ENCODE data around the gene SORCS2.
"Not testable (repeated sequence)": the region's sequence is repeated elsewhere in the genome, so short reads cannot be mapped to it uniquely, and the experiment has no call there.

SORCS2 gene

GRCh38 chr4:7199129-7199725, 6.9 kb downstream of the SORCS2 start:
- in situ Hi-C loops (cut with MboI; ENCODE audit: low sequenced_read_pairs): no loop called here

DNA sequence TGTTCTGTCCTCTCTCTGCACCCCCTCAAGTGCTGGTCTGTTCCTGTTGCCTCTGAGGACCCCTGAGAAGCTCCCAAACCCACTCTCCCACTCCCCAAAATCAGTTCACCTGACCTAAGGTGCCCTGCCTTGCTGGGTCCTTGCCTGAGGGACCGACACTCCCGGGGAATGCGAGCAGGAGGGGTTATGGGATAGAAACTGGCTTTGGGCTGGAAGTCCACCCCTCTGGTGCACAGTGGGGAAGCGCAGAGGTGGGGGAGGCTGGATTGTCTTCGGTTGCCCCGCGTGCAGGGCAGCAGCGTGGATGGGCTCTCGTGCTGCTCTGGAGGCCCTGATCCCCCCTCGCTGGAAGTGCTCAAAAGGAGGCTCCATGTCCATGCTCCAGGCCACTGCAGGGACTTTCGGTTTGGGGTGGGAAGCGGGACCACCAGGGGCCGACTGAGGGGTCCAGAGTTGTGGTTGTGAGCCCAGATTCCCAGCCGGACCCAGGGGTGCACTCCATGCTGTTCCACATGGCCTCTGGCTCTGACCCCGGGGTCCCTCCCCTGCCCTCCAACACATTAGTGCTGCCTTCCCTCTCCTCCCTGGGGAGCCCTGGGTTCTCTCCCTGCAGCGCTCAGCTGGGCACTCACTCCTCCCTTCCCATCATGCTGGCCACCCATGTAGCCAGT, 7.6 kb downstream of the SORCS2 start:
- in situ Hi-C loops (cut with MboI; ENCODE audit: low sequenced_read_pairs): no loop called here

- in situ Hi-C loops (cut with MboI; ENCODE audit: low sequenced_read_pairs): no loop called here
Measured at GRCh38 chr4:7200801-7201200, 8.5 kb downstream of the SORCS2 start.

GRCh38 chr4:7201420-7202305, 9.3 kb downstream of the SORCS2 start:
- in situ Hi-C loops (cut with MboI; ENCODE audit: low sequenced_read_pairs): no loop called here

- in situ Hi-C loops (cut with MboI; ENCODE audit: low sequenced_read_pairs): no loop called here
Measured at GRCh38 chr4:7202411-7202810, 10.1 kb downstream of the SORCS2 start.

- in situ Hi-C loops (cut with MboI; ENCODE audit: low sequenced_read_pairs): no loop called here
Measured at GRCh38 chr4:7204656-7205387, 12.5 kb downstream of the SORCS2 start.

GRCh38 chr4:7206385-7206784, 14.0 kb downstream of the SORCS2 start:
- in situ Hi-C loops (cut with MboI; ENCODE audit: low sequenced_read_pairs): no loop called here

DNA sequence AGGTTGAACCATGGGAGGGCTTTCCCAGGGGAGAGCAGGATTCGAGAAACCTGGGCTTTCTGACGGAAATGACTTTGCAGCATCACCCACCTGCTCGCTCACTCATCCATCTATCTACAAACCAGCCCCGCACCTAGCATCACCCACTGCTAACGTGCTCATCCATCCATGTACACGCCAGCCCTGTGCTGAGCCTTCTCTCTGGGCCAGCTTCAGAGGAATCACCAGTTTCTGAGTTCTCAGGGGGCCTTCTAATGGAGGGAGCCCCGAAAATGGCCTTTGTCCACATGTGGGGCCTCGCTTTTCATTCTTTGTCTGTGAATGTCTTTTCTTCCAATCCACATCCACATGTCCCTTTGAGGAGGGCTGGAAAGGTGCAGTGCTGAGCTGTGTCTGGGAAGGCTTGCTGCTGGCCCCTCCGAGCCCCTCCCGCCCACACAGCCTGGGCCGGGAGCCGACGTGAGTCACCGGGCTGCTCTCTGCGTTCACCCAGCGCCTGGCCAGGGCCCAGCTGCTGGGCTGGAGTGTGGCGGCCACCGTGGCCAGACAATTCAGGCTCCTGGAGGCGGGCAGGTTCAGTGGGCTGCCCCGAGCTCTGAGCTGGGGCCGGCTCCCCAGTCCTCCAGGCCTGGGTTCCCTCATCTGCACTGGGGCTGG, 14.7 kb downstream of the SORCS2 start:
- in situ Hi-C loops (cut with MboI; ENCODE audit: low sequenced_read_pairs): no loop called here

GRCh38 chr4:7207628-7208231, 15.4 kb downstream of the SORCS2 start:
- in situ Hi-C loops (cut with MboI; ENCODE audit: low sequenced_read_pairs): no loop called here

DNA sequence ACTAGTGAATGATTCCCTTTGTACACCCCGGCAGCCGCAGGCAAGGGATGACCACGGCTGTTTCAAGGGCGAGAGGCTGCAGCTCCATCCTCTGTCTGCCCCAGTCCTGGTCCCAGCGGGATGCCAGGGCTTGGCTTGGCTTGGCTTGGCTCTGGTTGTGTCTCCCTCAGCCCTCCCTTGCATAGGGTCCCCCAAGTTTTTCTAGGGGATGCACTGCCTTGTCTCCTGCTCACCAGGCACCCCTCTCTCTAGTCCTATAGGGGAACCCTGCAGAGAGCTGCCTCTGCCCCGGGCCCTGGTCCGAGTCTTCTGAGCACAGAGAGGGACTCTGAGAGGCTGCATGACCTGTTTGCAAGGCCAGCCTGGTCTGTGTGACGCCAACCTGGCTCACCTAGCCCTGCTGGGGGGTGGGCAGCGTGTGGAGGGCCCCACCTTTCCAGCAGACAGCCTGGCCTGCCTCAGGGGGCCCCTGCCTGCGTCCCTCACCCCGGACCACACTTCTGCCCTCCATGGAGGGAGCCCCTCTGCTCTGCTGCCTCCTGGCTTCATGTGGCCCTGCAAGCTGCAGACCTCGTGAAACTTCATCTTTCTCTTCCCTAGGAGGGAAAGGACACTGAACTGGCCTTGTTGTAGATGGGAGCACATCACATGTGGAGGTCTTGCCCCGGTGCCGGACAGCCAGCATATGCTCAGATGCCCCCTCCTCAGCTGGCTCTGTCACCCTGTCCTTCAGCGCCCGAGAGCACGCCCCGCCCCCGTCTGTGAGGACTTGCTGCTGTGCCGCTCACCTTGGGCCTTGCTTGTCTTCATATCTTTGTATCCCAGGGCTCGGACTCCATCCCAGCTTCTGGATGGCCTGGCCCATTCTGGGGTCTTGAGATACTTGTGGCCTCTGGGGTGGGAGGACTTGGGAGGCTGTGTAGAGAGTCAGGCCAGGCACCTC, 16.4 kb downstream of the SORCS2 start:
- in situ Hi-C loops (cut with MboI; ENCODE audit: low sequenced_read_pairs): no loop called here

DNA sequence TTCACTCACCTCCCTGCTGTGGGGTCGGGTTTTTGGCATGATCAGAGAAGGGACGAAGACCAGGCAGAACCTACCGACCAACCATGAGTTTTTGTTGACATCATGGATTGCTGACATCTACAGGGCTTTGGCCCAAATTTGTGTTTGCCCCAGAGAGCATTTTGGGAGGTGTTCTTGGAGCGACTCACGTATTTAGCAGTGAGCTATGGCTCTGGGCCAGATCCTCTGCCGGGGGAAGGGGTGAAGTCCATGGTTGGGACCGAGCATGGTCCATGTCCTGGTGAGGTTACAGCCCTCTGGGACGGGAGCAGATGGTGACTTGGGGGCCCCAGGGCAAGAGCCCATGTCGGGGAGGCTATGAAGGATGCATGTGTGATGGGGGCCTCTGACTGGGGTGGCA, 17.4 kb downstream of the SORCS2 start:
- in situ Hi-C loops (cut with MboI; ENCODE audit: low sequenced_read_pairs): no loop called here

DNA sequence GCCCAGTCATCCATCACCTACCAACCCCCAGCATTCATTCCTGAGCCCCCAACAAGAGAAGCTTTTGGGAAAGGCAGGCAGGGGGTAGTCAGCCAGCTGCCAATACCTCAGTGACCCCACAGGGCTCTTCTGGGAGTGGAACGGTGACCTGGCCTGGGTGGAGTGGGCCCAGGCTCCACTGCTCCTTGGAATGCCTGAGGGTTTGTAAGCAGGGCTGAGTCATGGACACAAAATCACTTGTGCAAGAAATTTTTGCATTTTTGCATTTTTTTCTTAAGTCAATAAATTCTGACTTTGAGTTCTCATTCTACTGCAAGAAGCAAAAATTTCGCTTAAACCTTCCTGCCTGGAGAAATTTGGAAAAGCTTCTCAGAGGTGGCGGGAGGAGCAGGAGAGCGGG, 18.5 kb downstream of the SORCS2 start:
- in situ Hi-C loops (cut with MboI; ENCODE audit: low sequenced_read_pairs): no loop called here

DNA sequence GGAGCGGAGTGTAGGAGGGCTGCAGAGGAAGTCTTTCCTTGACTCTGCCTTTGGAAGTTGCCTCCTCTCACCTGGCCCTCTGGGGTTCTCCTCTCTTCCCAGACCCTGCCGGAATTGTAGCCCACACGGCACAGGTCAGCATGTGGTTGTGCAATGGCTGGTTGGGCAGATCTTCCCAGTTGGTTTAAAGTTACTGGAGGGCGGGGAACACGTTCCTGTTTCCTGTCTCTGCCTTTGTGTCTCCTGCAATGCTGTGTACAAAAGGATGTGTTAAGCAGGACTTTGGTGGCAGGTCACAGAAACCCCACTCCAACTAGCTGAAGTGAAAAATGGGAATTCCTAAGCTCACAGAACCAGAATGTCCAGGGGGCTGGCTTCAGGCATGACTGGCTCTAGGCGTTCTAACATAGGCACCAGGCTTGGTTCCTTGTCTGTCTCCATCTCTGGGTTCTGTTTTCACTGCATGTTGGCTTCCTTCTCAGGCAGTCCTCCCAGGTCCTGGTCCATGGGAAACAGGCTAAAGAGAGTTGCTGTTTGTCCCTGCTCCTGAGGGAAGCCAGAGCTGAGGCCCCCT, 19.9 kb downstream of the SORCS2 start:
- in situ Hi-C loops (cut with MboI; ENCODE audit: low sequenced_read_pairs): no loop called here

DNA sequence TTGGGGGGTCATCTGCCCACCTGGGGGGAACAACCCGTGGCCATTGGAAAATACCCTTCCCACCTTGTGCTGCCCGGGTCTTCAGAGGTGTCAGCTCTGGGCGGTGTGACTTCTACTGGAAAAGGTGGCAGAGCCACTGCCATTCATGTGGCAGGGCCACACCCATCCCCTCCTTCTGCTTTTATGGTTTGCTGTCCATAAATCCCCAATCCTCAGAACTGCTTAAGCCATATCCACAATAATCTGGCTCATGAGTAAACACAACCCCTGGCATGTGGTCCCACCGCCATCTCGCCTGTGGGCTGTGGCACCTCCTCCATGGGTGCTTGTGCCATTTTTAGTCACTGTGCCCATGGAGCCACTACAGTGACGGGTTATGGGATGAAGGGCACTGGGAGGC, 20.6 kb downstream of the SORCS2 start:
- in situ Hi-C loops (cut with MboI; ENCODE audit: low sequenced_read_pairs): no loop called here

GRCh38 chr4:7213807-7214206, 21.5 kb downstream of the SORCS2 start:
- in situ Hi-C loops (cut with MboI; ENCODE audit: low sequenced_read_pairs): no loop called here

DNA sequence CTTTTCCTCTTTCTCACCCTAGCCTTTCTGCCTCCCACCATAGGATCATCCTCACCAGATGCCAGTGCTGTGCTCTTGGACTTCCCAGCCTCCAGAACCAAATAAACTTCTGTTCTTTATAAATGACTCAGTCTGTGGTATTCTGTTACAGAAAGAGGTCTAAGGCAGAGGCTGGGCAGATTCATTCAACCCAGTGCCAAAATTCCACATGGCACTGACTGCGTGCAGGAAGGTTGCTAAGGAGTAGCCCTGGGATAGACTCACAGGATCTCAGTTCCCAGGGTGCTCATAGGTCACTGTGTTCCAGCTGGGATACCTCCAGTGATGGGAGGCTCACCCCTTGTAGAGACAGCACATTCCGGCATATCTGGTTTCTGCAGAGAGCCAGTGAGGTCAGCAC, 22.0 kb downstream of the SORCS2 start:
- in situ Hi-C loops (cut with MboI; ENCODE audit: low sequenced_read_pairs): no loop called here

- in situ Hi-C loops (cut with MboI; ENCODE audit: low sequenced_read_pairs): not testable (repeated sequence)
Measured at GRCh38 chr4:7215187-7215586, 22.8 kb downstream of the SORCS2 start.

DNA sequence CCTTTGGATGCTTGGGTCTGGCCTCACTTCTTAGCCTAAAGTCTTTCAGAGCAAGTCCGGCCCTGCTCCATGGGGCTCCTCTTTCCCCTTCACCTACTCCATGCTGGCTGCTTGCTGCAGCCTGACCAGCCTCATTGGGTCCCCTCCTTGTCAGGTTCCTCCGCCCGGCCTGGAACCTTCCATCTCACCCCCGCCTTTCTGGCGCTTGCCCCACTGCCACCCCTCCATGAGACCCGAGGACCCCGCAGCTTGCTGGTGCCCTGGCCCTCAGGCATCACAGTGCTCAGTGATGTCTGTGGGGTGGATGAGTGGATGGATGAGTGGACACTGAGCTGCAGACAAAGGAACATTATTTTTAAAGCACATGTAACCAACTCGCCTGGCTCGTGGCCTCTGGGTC, 24.7 kb downstream of the SORCS2 start:
- in situ Hi-C loops (cut with MboI; ENCODE audit: low sequenced_read_pairs): no loop called here
